Activated CD4-positive, alpha-beta T cell treated with anti-CD3 and anti-CD28 coated beads, Interleukin-10, Interleukin-2, amounts not matched to agents 100 ng/mL and 50 ng/mL, durations not matched to agents 16 hours and 8 hours (primary cell): ENCODE measurements around the gene ICAM4.
"Not testable (repeated sequence)": the region's sequence is repeated elsewhere in the genome, so short reads cannot be mapped to it uniquely, and the experiment has no call there.

Experiments used
- DNase-seq: peaks from one replicate; pipeline ENCODE4 v3.0.0-alpha.2; 2020

The ICAM4 gene

GRCh38 chr19:10286803-10287737, at the start of gene ICAM4:
ICAM4 (plus strand) TSS chr19:10286955; CDS start chr19:10287013, 58 bp downstream.
- DNase-seq: peak; percentile 57

- DNase-seq: no peak
These were observed 49.1 kb upstream of the ICAM4 start for GRCh38 chr19:10237702-10238101.

GRCh38 chr19:10238172-10238783, 48.5 kb upstream of the ICAM4 start:
- no peak for DNase-seq

GRCh38 chr19:10241826-10242449, 44.8 kb upstream of the ICAM4 start:
- not testable (repeated sequence) for DNase-seq

GRCh38 chr19:10243606-10244005, 43.1 kb upstream of the ICAM4 start:
- no peak for DNase-seq

- no peak for DNase-seq
These were observed 41.4 kb upstream of the ICAM4 start for GRCh38 chr19:10245189-10245939.

- no peak for DNase-seq
These were observed 40.2 kb upstream of the ICAM4 start for GRCh38 chr19:10246511-10246910.

- DNase-seq: peak; percentile 99
These were observed 34.7 kb upstream of the ICAM4 start, which contains the start of gene MRPL4 for GRCh38 chr19:10251792-10252694. MRPL4 (plus strand) TSS chr19:10252214; CDS start chr19:10252254, 40 bp downstream.

- DNase-seq: no peak
These were observed 34.0 kb upstream of the ICAM4 start for GRCh38 chr19:10252707-10253106.

- no peak for DNase-seq
These were observed 32.5 kb upstream of the ICAM4 start for GRCh38 chr19:10254244-10254643.

GRCh38 chr19:10255358-10255757, 31.4 kb upstream of the ICAM4 start:
- DNase-seq: no peak

GRCh38 chr19:10256551-10256950, 30.2 kb upstream of the ICAM4 start:
- DNase-seq: no peak

- no peak for DNase-seq
These were observed 29.7 kb upstream of the ICAM4 start for GRCh38 chr19:10256970-10257615.

- no peak for DNase-seq
These were observed 28.6 kb upstream of the ICAM4 start for GRCh38 chr19:10258080-10258710.

- peak; percentile 95 for DNase-seq
These were observed 27.4 kb upstream of the ICAM4 start for GRCh38 chr19:10259162-10259905.

- peak; percentile 73 for DNase-seq
These were observed 26.6 kb upstream of the ICAM4 start for GRCh38 chr19:10260141-10260584.

- no peak for DNase-seq
These were observed 24.0 kb upstream of the ICAM4 start for GRCh38 chr19:10262771-10263170.

- DNase-seq: no peak
These were observed 20.0 kb upstream of the ICAM4 start for GRCh38 chr19:10266706-10267105.

GRCh38 chr19:10268071-10268470, 18.7 kb upstream of the ICAM4 start:
- no peak for DNase-seq
